HG03439 (cell line): ENCODE results near the gene POLR3K.
"Not testable (repeated sequence)": the region's sequence is repeated elsewhere in the genome, so short reads cannot be mapped to it uniquely, and the experiment has no call there.

Experiments
- ATAC-seq: cut with Tn5 transposase; IDR thresholded peaks from one replicate; pipeline ENCODE4 v1.9.1; 2021; ENCODE audit warnings: mild to moderate bottlenecking, moderate library complexity; ENCODE audit not compliant: unreplicated experiment

Gene POLR3K

GRCh38 chr16:47234-47633 is 6.2 kb downstream of the POLR3K start:
- no peak for ATAC-seq

- not testable (repeated sequence) for ATAC-seq
These were observed 6.9 kb downstream of the POLR3K start for GRCh38 chr16:46510-46909.

- no peak for ATAC-seq
These were observed 8.0 kb downstream of the POLR3K start for GRCh38 chr16:45454-45853.

GRCh38 chr16:44655-45054 is 8.8 kb downstream of the POLR3K start:
- no peak for ATAC-seq

GRCh38 chr16:43294-43693 is 10.1 kb downstream of the POLR3K start:
- no peak for ATAC-seq

- no peak for ATAC-seq
These were observed 10.7 kb downstream of the POLR3K start for GRCh38 chr16:42691-43090.

GRCh38 chr16:42069-42457 is 11.3 kb downstream of the POLR3K start:
- no peak for ATAC-seq

- no peak for ATAC-seq
These were observed 11.9 kb downstream of the POLR3K start for GRCh38 chr16:41439-42068.

GRCh38 chr16:38941-39892 is 14.2 kb downstream of the POLR3K start:
- ATAC-seq: peak; percentile 46

- ATAC-seq: not testable (repeated sequence)
These were observed 15.2 kb downstream of the POLR3K start for GRCh38 chr16:38206-38605.

GRCh38 chr16:37511-37910 is 15.9 kb downstream of the POLR3K start:
- ATAC-seq: no peak

GRCh38 chr16:36336-36984 is 16.9 kb downstream of the POLR3K start:
- no peak for ATAC-seq

- ATAC-seq: no peak
These were observed 17.6 kb downstream of the POLR3K start for GRCh38 chr16:35678-36305.

GRCh38 chr16:35011-35677 is 18.3 kb downstream of the POLR3K start:
- ATAC-seq: no peak

- ATAC-seq: no peak
These were observed 18.8 kb downstream of the POLR3K start for GRCh38 chr16:34648-34987.

GRCh38 chr16:33877-34647 is 19.3 kb downstream of the POLR3K start:
- no peak for ATAC-seq

GRCh38 chr16:33154-33876 is 20.1 kb downstream of the POLR3K start:
- ATAC-seq: not testable (repeated sequence)

- not testable (repeated sequence) for ATAC-seq
These were observed 22.8 kb downstream of the POLR3K start for GRCh38 chr16:30627-31026.

- ATAC-seq: peak; percentile 43
These were observed 27.5 kb downstream of the POLR3K start for GRCh38 chr16:25926-26348.
